ENCODE measurements around the gene GBA2. TPM values are rescaled to one million over a fixed set of nuclear protein-coding genes. Genes with fewer than 3 reads are reported as not detected.
A peak's percentile ranks its signal among the peaks of the same experiment; 100 is the strongest.

The GBA2 gene
- polyA plus RNA-seq, 1 donor: 70.2 TPM

GRCh38 chr9:35738924-35739323, 10.1 kb downstream of the GBA2 start:
- DNase-seq (ENCODE audit: low read depth): no peak

- DNase-seq (ENCODE audit: low read depth): no peak
Observed at GRCh38 chr9:35738186-35738585, 10.8 kb downstream of the GBA2 start.

- no peak for DNase-seq (ENCODE audit: low read depth)
Observed at GRCh38 chr9:35737143-35737542, 11.9 kb downstream of the GBA2 start.

- no peak for DNase-seq (ENCODE audit: low read depth)
Observed at GRCh38 chr9:35736201-35736633, 12.8 kb downstream of the GBA2 start.

- no peak for DNase-seq (ENCODE audit: low read depth)
Observed at GRCh38 chr9:35734096-35734495, 14.9 kb downstream of the GBA2 start.

- DNase-seq (ENCODE audit: low read depth): no peak
Observed at GRCh38 chr9:35732800-35733541, 16.1 kb downstream of the GBA2 start.

- peak; percentile 88 for DNase-seq (ENCODE audit: low read depth)
Observed at GRCh38 chr9:35732185-35732799, 16.7 kb downstream of the GBA2 start, which contains the start of the genes CREB3 and TLN1. Gene CREB3 (plus strand): TSS chr9:35732666. CDS start chr9:35732773, 107 bp downstream. Gene TLN1 (minus strand): TSS chr9:35732195. CDS start chr9:35725694, 6,501 bp downstream.

- no peak for DNase-seq (ENCODE audit: low read depth)
Observed at GRCh38 chr9:35731415-35732184, 17.4 kb downstream of the GBA2 start.

GRCh38 chr9:35730486-35730854, 18.6 kb downstream of the GBA2 start:
- no peak for DNase-seq (ENCODE audit: low read depth)

GRCh38 chr9:35729700-35730485, 19.1 kb downstream of the GBA2 start:
- no peak for DNase-seq (ENCODE audit: low read depth)

- no peak for DNase-seq (ENCODE audit: low read depth)
Observed at GRCh38 chr9:35729101-35729500, 19.9 kb downstream of the GBA2 start.

- DNase-seq (ENCODE audit: low read depth): no peak
Observed at GRCh38 chr9:35728041-35728971, 20.7 kb downstream of the GBA2 start.

GRCh38 chr9:35727676-35728040, 21.4 kb downstream of the GBA2 start:
- DNase-seq (ENCODE audit: low read depth): no peak

GRCh38 chr9:35726931-35727330, 22.1 kb downstream of the GBA2 start:
- DNase-seq (ENCODE audit: low read depth): no peak

GRCh38 chr9:35725362-35725761, 23.7 kb downstream of the GBA2 start:
- DNase-seq (ENCODE audit: low read depth): no peak

GRCh38 chr9:35723908-35724307, 25.1 kb downstream of the GBA2 start:
- no peak for DNase-seq (ENCODE audit: low read depth)

GRCh38 chr9:35723426-35723825, 25.6 kb downstream of the GBA2 start:
- DNase-seq (ENCODE audit: low read depth): no peak

- no peak for DNase-seq (ENCODE audit: low read depth)
Observed at GRCh38 chr9:35719546-35719945, 29.5 kb downstream of the GBA2 start.

GRCh38 chr9:35718721-35719511, 30.1 kb downstream of the GBA2 start:
- no peak for DNase-seq (ENCODE audit: low read depth)
